GM10266 (cell line): ENCODE results near the gene ADPRS.

Experiments used
- DNase-seq: peaks from one replicate; pipeline ENCODE4 v3.0.0; 2012; ENCODE audit errors: extremely low spot score
- CTCF ChIP-seq: IDR thresholded peaks from 2 replicates; pipeline ENCODE4 v1.5.1; 2012; ENCODE audit warnings: mild to moderate bottlenecking, low read depth; ENCODE audit not compliant: control insufficient read depth, insufficient read depth; ENCODE audit errors: missing control alignments

ADPRS gene

GRCh38 chr1:36132029-36132428 is 43.3 kb downstream of the ADPRS start:
- TF ChIP-seq CTCF: no peak
- no peak for DNase-seq

GRCh38 chr1:36133484-36133883 is 44.8 kb downstream of the ADPRS start:
- DNase-seq: no peak
- TF ChIP-seq CTCF: no peak

- no peak for DNase-seq
- no peak for TF ChIP-seq CTCF
These were observed 45.3 kb downstream of the ADPRS start for GRCh38 chr1:36134031-36134430.

GRCh38 chr1:36134505-36135329 is 46.0 kb downstream of the ADPRS start:
- DNase-seq: peak; percentile 74
- peak; percentile 63 for TF ChIP-seq CTCF

- no peak for DNase-seq
- TF ChIP-seq CTCF: no peak
These were observed 46.6 kb downstream of the ADPRS start for GRCh38 chr1:36135330-36135667.

- no peak for TF ChIP-seq CTCF
- DNase-seq: no peak
These were observed 47.1 kb downstream of the ADPRS start for GRCh38 chr1:36135796-36136195.

GRCh38 chr1:36136535-36136934 is 47.8 kb downstream of the ADPRS start:
- no peak for TF ChIP-seq CTCF
- DNase-seq: no peak
